GM20000 (cell line): ENCODE data around the gene MLPH.

Experiments
- DNase-seq: peaks from one replicate; pipeline ENCODE4 v3.0.0; 2012; ENCODE audit warnings: low spot score
- CTCF ChIP-seq: IDR thresholded peaks from 2 replicates; pipeline ENCODE4 v1.5.1; 2012; ENCODE audit warnings: mild to moderate bottlenecking, control low read depth; ENCODE audit errors: extremely low read depth, missing control alignments

The MLPH gene

GRCh38 chr2:237474442-237474911, 12.6 kb upstream of the MLPH start:
- DNase-seq: no peak
- no peak for TF ChIP-seq CTCF

- TF ChIP-seq CTCF: peak; percentile 72
- peak; percentile 94 for DNase-seq
Measured at GRCh38 chr2:237474931-237475703, 11.9 kb upstream of the MLPH start.

GRCh38 chr2:237475704-237476141, 11.3 kb upstream of the MLPH start:
- no peak for DNase-seq
- no peak for TF ChIP-seq CTCF

GRCh38 chr2:237478095-237478494, 9.0 kb upstream of the MLPH start:
- no peak for TF ChIP-seq CTCF
- DNase-seq: no peak

DNA sequence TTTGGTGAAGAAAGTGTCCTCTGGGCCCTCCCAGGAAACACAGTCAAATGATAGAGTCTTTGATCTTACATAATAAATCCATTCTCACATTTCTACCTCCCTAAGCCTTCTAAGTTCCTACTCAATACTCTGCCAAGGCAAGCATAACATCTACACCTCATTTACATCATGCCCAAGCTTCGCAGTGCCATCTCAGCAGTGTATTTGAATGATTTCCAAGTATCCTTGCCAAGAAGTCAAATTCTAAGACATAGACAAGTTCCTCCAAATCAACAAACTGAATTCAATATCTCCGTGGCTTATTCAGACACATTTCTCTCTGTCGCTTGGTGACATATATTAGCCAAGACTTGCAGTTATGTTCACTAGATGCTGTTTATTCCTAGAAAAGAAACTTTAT, 8.1 kb upstream of the MLPH start:
- TF ChIP-seq CTCF: no peak
- no peak for DNase-seq

- DNase-seq: no peak
- no peak for TF ChIP-seq CTCF
Measured at GRCh38 chr2:237479747-237480146, 7.3 kb upstream of the MLPH start.

DNA sequence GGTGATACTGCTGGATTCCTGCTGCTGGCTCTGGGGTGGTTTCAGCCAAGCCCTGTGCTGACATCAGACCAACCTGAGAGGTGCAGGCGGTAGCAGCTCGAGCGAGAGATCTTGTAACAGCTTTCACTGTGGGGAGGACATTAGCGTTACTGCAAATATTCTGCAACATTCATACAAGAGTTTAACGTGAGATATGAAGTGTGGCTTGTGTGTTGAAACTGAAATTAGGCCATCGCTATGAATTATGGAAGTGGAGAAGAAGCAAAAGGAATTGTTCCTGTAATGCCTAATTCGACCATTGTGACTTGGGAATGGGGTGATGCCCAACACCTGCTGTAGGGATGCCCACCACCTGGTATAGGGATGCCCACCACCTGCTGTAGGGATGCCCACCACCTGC, 6.5 kb upstream of the MLPH start:
- no peak for TF ChIP-seq CTCF
- no peak for DNase-seq
